GM19397 (cell line): ENCODE results near the gene CDC42SE2.
A peak's percentile ranks its signal among the peaks of the same experiment; 100 is the strongest.

Experiments
- ATAC-seq: cut with Tn5 transposase; IDR thresholded peaks from one replicate; pipeline ENCODE4 v1.9.1; 2021; ENCODE audit warnings: mild to moderate bottlenecking, moderate library complexity; ENCODE audit not compliant: unreplicated experiment

CDC42SE2 gene

DNA sequence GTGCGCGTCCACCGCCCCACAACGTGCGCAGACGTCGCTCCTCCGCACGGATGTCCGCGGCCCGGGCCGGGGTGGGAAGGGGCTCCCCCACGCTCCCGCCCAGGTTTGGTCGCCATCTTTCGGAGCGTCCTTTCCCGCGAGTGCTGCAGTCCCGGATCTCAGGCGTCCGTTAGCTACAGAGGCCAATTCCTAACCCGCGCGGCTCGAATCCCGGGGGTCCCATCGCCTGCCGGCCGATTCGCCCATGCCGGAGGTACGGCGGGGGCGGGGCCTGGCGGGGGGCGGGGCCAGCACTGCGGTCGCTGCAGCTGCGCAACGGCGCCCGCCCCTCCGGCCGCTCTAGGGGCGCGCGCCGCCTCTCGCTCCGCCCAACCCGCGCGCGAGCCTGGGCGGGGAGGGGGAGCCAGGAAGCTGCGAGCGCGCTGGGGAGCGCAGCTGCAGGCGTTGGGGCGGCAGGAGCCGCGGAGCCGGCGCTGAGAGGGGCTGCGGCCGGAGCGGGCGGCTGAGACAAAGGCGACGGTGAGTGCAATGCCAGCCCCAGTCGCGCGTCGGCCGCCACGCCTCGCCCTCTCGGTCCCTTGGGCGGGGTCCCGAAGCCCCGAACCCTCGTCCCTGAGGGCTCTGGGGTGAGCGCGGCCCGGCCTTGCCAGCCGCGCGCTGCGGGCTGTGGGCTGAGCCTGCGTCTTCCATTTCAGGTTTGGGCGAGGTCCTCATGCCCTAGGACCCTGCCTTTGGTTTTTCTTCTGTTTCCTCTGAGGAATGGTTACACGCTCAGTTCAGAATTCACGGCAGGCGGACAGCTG lies at the start of gene CDC42SE2:
Gene CDC42SE2, plus strand, starts transcription at position 406 of the 803 bp plus-strand sequence. CDS start 95,441 bp downstream, outside the sequence.
- ATAC-seq: peak; percentile 93

DNA sequence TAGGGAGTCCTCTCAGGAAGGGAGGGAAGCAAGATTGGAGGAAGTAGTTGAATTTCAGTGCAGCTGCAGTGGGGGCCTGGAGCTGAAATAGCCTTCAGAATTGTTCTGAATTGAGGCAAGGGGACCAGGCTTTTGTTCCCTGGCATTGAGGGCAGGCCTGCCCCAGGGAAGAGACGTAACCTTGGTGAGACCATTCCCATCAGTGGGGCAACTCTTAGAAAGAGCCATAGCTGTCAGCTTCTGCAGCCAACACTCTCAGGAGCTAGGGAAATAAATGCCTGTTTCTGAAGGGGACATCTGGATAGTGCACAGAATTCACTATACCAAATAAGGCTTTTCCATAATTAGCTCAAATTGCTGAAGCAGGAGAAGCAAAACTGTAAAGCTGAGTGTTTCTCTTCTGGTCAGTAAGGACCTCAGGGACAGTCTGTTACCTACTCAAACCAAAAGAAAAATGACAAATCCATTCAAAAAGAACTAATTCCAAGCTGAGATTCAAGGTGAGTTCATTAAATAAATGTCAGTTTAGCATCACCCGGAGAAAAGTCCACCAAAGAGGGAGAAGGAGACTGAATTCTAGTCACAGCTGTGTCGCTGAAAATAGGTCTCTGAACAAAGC lies 49.1 kb upstream of the CDC42SE2 start:
- ATAC-seq: no peak

GRCh38 chr5:131217791-131218190 lies 46.1 kb upstream of the CDC42SE2 start:
- no peak for ATAC-seq

GRCh38 chr5:131218392-131218791 lies 45.5 kb upstream of the CDC42SE2 start:
- no peak for ATAC-seq

DNA sequence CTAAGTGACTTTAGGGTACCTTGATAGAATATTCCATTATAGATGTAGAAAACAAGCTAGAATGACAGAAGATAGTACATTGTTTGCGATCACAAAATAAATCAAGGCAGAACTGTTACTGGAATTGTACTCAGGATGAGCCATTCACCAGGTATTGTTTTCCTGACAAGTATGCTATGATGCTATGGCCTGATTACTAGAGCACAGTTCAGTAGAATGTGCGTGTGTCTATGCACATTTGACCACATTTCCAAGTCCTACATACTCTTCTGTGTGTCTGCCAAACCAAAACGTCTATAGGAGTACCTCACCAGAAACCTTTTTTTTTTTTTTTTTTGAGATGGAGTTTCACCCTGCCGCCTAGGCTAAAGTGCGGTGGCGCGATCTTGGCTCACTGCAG lies 43.3 kb upstream of the CDC42SE2 start:
- no peak for ATAC-seq

- ATAC-seq: no peak
These were observed 42.7 kb upstream of the CDC42SE2 start for GRCh38 chr5:131221008-131221703.

GRCh38 chr5:131221888-131222287 lies 42.0 kb upstream of the CDC42SE2 start:
- no peak for ATAC-seq

DNA sequence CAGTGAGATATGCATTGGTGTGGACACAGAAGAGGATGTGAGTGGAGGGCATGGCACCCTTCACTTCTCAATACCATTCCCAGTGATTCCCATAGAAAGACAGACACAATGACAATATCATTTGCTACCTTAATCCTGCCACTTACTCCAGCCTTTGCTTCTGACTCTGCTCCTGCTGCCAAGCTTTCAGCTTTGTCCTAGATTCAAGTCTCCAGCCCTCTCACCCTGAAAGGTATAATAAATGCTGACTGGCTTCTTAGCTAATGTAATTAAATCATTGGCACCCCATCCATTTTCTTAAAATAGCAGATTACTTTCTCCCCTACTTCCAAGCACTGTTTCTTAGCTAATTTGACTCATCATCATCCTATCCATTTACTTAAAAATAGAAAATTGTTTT lies 41.1 kb upstream of the CDC42SE2 start:
- no peak for ATAC-seq

GRCh38 chr5:131223751-131224386 lies 40.0 kb upstream of the CDC42SE2 start:
- ATAC-seq: no peak

DNA sequence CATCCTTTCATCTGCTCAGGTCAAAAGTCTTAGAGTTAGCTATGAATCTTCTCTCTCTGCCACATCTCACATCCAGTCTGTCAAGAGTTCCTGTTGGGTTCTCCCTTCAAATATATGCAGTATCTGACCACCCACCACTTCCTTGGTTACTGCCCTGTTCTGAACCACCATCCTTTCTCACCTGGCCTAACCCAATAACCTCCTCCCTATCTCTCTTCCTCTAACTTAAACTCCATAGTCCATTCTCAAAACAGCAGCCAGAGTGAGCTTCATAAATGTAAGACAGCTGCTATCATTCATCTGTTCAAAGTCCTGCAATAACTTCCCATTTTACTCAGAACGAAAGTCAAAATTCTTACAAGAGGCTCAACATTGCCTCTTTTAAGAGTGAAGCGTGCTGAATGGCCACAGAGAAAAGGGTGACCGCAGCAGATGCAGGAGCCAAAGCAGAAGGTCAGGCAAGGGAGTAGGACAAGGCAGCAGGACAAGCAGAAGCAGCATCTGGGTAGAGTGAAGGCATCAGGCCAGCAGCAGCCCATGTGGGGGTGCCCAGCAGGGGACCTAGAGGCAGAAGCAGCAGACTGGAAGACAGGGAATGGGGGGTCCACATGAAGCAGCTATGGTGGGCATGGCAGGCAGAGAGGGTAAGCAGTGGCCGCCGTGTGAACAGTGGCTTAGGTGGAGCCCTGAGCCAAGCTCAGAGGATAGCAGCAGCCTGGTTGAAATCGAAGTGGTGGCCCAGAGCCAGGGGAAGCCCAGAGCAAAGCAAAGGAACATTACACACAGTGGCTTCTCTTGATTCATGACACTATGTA lies 39.3 kb upstream of the CDC42SE2 start:
- ATAC-seq: peak; percentile 83

GRCh38 chr5:131225282-131225974 lies 38.4 kb upstream of the CDC42SE2 start:
- no peak for ATAC-seq

GRCh38 chr5:131226899-131227298 lies 37.0 kb upstream of the CDC42SE2 start:
- ATAC-seq: no peak

DNA sequence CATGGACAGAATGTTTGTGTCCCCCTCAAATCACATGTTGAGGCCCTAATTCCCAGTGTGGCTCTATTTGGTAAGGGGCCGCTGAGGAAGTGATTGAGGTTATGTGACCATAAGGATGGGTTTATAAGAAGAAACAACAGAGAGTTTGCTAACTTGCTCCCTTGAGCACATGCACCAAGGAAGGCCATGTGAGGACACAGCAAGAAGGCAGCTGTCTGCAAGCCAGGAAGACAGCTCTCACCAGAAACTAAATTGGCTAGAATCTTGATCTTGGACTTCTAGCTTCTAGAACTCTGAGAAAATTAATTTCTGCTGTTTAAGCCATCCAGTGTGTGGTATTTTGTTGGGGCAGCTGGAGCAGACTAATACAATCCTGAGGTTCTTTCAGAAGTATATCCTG lies 35.2 kb upstream of the CDC42SE2 start:
- no peak for ATAC-seq

GRCh38 chr5:131229623-131230022 lies 34.2 kb upstream of the CDC42SE2 start:
- ATAC-seq: no peak

DNA sequence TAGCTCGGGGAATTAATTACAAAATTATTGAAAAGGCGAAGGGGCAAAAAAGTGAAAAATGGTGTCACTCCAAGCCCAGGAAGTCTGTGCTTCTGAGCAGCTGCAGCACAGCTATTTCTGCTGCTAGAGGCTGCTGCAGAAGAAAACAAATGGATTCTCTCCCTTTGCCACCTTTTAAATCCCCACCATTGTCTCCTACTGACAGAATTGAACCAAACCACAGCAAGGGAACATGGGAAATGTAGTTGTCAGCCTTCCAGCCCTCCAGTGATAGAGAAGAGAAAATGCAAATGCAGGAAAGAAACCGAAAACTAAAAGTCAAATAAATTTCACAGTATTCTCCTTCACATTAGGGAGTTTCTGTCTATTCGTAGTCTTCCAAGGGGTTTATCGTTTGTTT lies 33.4 kb upstream of the CDC42SE2 start:
- peak; percentile 74 for ATAC-seq

DNA sequence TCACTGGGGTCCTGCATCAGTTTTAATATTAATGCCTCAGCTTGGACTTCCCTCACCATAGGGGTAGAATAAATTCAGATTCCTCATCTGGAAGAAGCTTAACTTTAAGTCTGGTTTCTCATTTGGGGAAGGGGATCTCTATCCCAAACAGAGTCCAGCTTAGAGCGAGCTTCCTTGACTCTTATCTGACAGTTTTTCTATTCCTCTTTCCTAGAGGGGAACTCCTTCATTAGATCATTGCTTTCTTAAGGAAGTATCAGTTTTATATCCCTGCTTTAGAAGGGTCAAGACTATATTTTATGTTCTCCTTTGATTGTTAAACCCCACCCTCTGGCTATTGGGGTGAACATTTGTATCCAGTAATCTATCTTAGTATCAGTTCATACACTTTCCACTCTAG lies 24.2 kb upstream of the CDC42SE2 start:
- no peak for ATAC-seq

- no peak for ATAC-seq
These were observed 21.1 kb upstream of the CDC42SE2 start for GRCh38 chr5:131242728-131243255.

DNA sequence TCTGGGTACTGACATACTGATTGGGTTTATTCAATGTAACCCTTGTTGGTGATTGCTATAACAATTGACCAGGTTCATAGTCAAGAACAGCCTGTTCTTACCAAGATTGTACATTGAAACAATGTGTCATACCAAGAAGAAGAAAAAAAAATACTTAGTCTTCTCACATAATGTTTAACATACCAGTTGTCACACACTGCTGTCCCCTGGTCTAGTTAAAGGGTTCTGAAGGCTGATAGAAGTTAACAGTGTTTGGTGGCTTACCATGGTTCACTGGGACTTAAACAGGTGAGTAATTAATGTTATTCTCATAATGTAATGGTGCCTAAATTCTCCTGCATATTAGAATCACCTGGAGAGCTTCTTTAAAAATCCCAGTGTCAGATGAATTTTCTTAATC lies 18.5 kb upstream of the CDC42SE2 start:
- ATAC-seq: no peak

- ATAC-seq: no peak
These were observed 17.9 kb upstream of the CDC42SE2 start for GRCh38 chr5:131245948-131246347.

GRCh38 chr5:131246504-131246903 lies 17.3 kb upstream of the CDC42SE2 start:
- ATAC-seq: no peak
